Keratinocyte (primary cell): ENCODE measurements around the gene CPEB1. TPM values are rescaled to one million over a fixed set of nuclear protein-coding genes. Genes with fewer than 3 reads are reported as not detected.

Source experiments
- DNase-seq: peaks from one replicate; pipeline ENCODE4 v3.0.0-alpha.2; 2011; ENCODE audit warnings: low read depth, missing footprints, low spot score
- FAIRE-seq: peaks from 2 replicates; lab custom pipeline; 2011; peaks lifted over from hg19 to GRCh38; lab: Jason Lieb, UNC
- H2AFZ ChIP-seq: 2 replicates; pipeline ENCODE4 v1.6.0; 2012; ENCODE audit warnings: low read length, control low read depth, inconsistent platforms; ENCODE audit not compliant: control insufficient read depth
- H3K27ac ChIP-seq: 2 replicates; pipeline ENCODE4 v1.5.1; 2011; ENCODE audit warnings: low read length; ENCODE audit not compliant: control insufficient read depth, insufficient read depth
- H3K27me3 ChIP-seq: 3 replicates; pipeline ENCODE4 v1.6.0; 2011; ENCODE audit warnings: low read length; ENCODE audit not compliant: control insufficient read depth, insufficient read depth; ENCODE audit errors: extremely low read depth
- H3K36me3 ChIP-seq, 2 experiments: 2 replicates in 1 of 2; 3 replicates in 1 of 2; pipeline ENCODE4 v1.5.1; 2011; ENCODE audit warnings: low read length in 2 of 2, mild to moderate bottlenecking in 1 of 2; ENCODE audit not compliant: control insufficient read depth in 2 of 2, insufficient read depth in 2 of 2; ENCODE audit errors: extremely low read depth in 1 of 2
- H3K4me1 ChIP-seq: 3 replicates; pipeline ENCODE4 v1.5.1; 2011; ENCODE audit warnings: low read length; ENCODE audit not compliant: control insufficient read depth, insufficient read depth; ENCODE audit errors: extremely low read depth
- H3K4me2 ChIP-seq: 3 replicates; pipeline ENCODE4 v1.6.0; 2011; ENCODE audit warnings: low read depth, low read length; ENCODE audit not compliant: control insufficient read depth, insufficient read depth; ENCODE audit errors: extremely low read depth
- H3K4me3 ChIP-seq, 3 experiments: fragments of 200-600 bp in 1 of 3; sonication (generic) in 1 of 3; 2 replicates in 2 of 3; 3 replicates in 1 of 3; pipeline ENCODE4 v1.5.1; 2011 to 2016; ENCODE audit warnings: low read length in 3 of 3, mild to moderate bottlenecking in 3 of 3, control low read depth in 2 of 3, inconsistent platforms in 1 of 3, low read depth in 1 of 3, mixed read lengths in 1 of 3, mixed run types in 1 of 3, moderate library complexity in 1 of 3; ENCODE audit not compliant: control insufficient read depth in 2 of 3, insufficient read depth in 2 of 3; ENCODE audit errors: extremely low read depth in 1 of 3
- H3K79me2 ChIP-seq: 2 replicates; pipeline ENCODE4 v1.6.0; 2012; ENCODE audit warnings: low read length; ENCODE audit not compliant: control insufficient read depth, insufficient read depth
- H3K9ac ChIP-seq: 3 replicates; pipeline ENCODE4 v1.6.0; 2011; ENCODE audit warnings: low read length; ENCODE audit not compliant: control insufficient read depth, insufficient read depth; ENCODE audit errors: extremely low read depth
- H3K9me1 ChIP-seq: 3 replicates; pipeline ENCODE4 v1.6.0; 2011; ENCODE audit warnings: low read length; ENCODE audit not compliant: control insufficient read depth, insufficient read depth; ENCODE audit errors: extremely low read depth
- H3K9me3 ChIP-seq: 2 replicates; pipeline ENCODE4 v1.5.1; 2012; ENCODE audit warnings: low read depth, low read length; ENCODE audit not compliant: control insufficient read depth
- H4K20me1 ChIP-seq: 3 replicates; pipeline ENCODE4 v1.6.0; 2011; ENCODE audit warnings: low read length; ENCODE audit not compliant: control insufficient read depth, insufficient read depth; ENCODE audit errors: extremely low read depth
- CTCF ChIP-seq, 3 experiments: IDR thresholded peaks in 1 of 3; conservative IDR thresholded peaks in 1 of 3; optimal IDR thresholded peaks in 1 of 3; 2 replicates in 2 of 3; 3 replicates in 1 of 3; pipeline versions ENCODE3 to v1.5.1; 2011; ENCODE audit warnings: low read length in 3 of 3, mild to moderate bottlenecking in 3 of 3, moderate library complexity in 2 of 3, control low read depth in 1 of 3, inconsistent platforms in 1 of 3; ENCODE audit not compliant: insufficient read depth in 2 of 3; ENCODE audit errors: extremely low read depth in 1 of 3
- EZH2 ChIP-seq: IDR thresholded peaks from one replicate; pipeline ENCODE4 v1.6.1; 2012; ENCODE audit warnings: inconsistent platforms, mild to moderate bottlenecking, low read length, moderate library complexity
- dilution Hi-C: fragments of 300-500 bp; cut with MboI; formaldehyde crosslinking; loops from one replicate; pipeline ENCODE4 v1.7.0; 2020; ENCODE audit warnings: low sequenced_read_pairs; ENCODE audit not compliant: extremely low pct_ligation_motif_present
- polyA plus RNA-seq, 5 experiments: library from polyadenylated mRNA; depleted of rRNA in 3 of 5; stranded (reverse) in 3 of 5; stranded (forward) in 1 of 5; unstranded in 1 of 5; fragments of >200 nt; gene quantifications; 1 replicate in 1 of 5; 2 replicates in 3 of 5; 3 replicates in 1 of 5; pipeline versions ENCODE4 v1.2.1 to v1.2.3, GENCODE V29; 2011 to 2012; ENCODE audit warnings: missing spikeins in 2 of 5, low read depth in 1 of 5, low replicate concordance in 1 of 5

CPEB1 gene
- polyA plus RNA-seq, 1 donor (not counting 4 experiments of a cell fraction or from before 2014, with no cell fraction given) = 0.16 TPM

- no peak for TF ChIP-seq EZH2
- no peak for TF ChIP-seq CTCF (optimal IDR thresholded peaks at IDR 0.05 in 1 of 3, IDR thresholded peaks at IDR 0.05 in 1 of 3, conservative IDR thresholded peaks at IDR 0.05 in 1 of 3; ENCODE audit: extremely low read depth in 1 of 3, insufficient read depth in 2 of 3, low read length in 3 of 3)
- no peak overlapping the region for H3K4me2 ChIP-seq
- FAIRE-seq (no peak), DNase-seq (no peak)
- no peaks in the 10 kb centered on the region for H4K20me1 ChIP-seq
- no peak overlapping the region for H3K9ac ChIP-seq
- H3K79me2 ChIP-seq = no peaks in the 10 kb centered on the region
- H3K27ac ChIP-seq = no peak overlapping the region
- no peaks in the 10 kb centered on the region for H3K36me3 ChIP-seq
- H3K9me3 ChIP-seq = no peaks in the 10 kb centered on the region
- no peaks in the 10 kb centered on the region for H3K27me3 ChIP-seq
- H2AFZ ChIP-seq = no peak overlapping the region
- dilution Hi-C loops = no loop called here
- no peak overlapping the region for H3K4me3 ChIP-seq
- H3K4me1 ChIP-seq = no peaks in the 10 kb centered on the region
- no peaks in the 10 kb centered on the region for H3K9me1 ChIP-seq
Observed at GRCh38 chr15:82660378-82660777, 13.2 kb upstream of the CPEB1 start.

GRCh38 chr15:82656641-82657266, 9.6 kb upstream of the CPEB1 start:
- no peak overlapping the region for H3K27ac ChIP-seq
- H3K36me3 ChIP-seq = no peaks in the 10 kb centered on the region
- H2AFZ ChIP-seq = no peak overlapping the region
- H3K9ac ChIP-seq = no peak overlapping the region
- no peaks in the 10 kb centered on the region for H3K9me1 ChIP-seq
- DNase-seq (no peak), FAIRE-seq (no peak)
- no peak overlapping the region for H3K4me2 ChIP-seq
- H4K20me1 ChIP-seq = no peaks in the 10 kb centered on the region
- no peak for TF ChIP-seq CTCF (optimal IDR thresholded peaks at IDR 0.05 in 1 of 3, IDR thresholded peaks at IDR 0.05 in 1 of 3, conservative IDR thresholded peaks at IDR 0.05 in 1 of 3; ENCODE audit: extremely low read depth in 1 of 3, insufficient read depth in 2 of 3, low read length in 3 of 3)
- TF ChIP-seq EZH2 = no peak
- no peak overlapping the region for H3K4me3 ChIP-seq
- dilution Hi-C loops = no loop called here
- H3K9me3 ChIP-seq = no peaks in the 10 kb centered on the region
- H3K27me3 ChIP-seq = no peaks in the 10 kb centered on the region
- H3K79me2 ChIP-seq = no peaks in the 10 kb centered on the region
- H3K4me1 ChIP-seq = no peaks in the 10 kb centered on the region
